Liver (tissue), 9 donors: ENCODE measurements around the gene PDZD2. TPM values are rescaled to one million over a fixed set of nuclear protein-coding genes. Genes with fewer than 3 reads are reported as not detected.

Source experiments
- DNase-seq: peaks from one replicate; pipeline ENCODE4 v3.0.0-alpha.2; 2017; ENCODE audit warnings: low spot score
- H3K27ac ChIP-seq, 2 donors: one replicate each; pipeline ENCODE4 v1.7.0; 2013; ENCODE audit warnings: inconsistent platforms in 2 of 2, low read length in 2 of 2, control low read depth in 1 of 2, low read depth in 1 of 2, mild to moderate bottlenecking in 1 of 2
- H3K27me3 ChIP-seq, 4 donors: one replicate each; pipeline versions ENCODE4 v1.6.1 to v1.7.0; 2013; ENCODE audit warnings: low read length in 3 of 4, inconsistent platforms in 1 of 4, mild to moderate bottlenecking in 1 of 4, moderate library complexity in 1 of 4; ENCODE audit not compliant: control insufficient read depth in 4 of 4, insufficient read depth in 4 of 4
- H3K36me3 ChIP-seq, 4 donors: one replicate each; pipeline versions ENCODE4 v1.6.1 to v1.7.0; 2013; ENCODE audit warnings: low read length in 3 of 4, mild to moderate bottlenecking in 3 of 4, low read depth in 1 of 4, moderate library complexity in 1 of 4; ENCODE audit not compliant: control insufficient read depth in 4 of 4, insufficient read depth in 3 of 4
- H3K4me1 ChIP-seq, 4 donors: one replicate each; pipeline versions ENCODE4 v1.6.1 to v1.7.0; 2013; ENCODE audit warnings: low read length in 3 of 4, mild to moderate bottlenecking in 3 of 4, moderate library complexity in 1 of 4; ENCODE audit not compliant: control insufficient read depth in 4 of 4, insufficient read depth in 4 of 4
- H3K4me3 ChIP-seq, 3 donors: one replicate each; pipeline versions ENCODE4 v1.6.1 to v1.7.0; 2013; ENCODE audit warnings: low read length in 3 of 3, control low read depth in 1 of 3, low read depth in 1 of 3, mild to moderate bottlenecking in 1 of 3
- H3K9ac ChIP-seq, 2 donors: one replicate each; pipeline ENCODE4 v1.7.0; 2013; ENCODE audit warnings: low read length in 2 of 2, mild to moderate bottlenecking in 2 of 2, moderate library complexity in 2 of 2, control low read depth in 1 of 2, low read depth in 1 of 2
- H3K9me3 ChIP-seq, 4 donors: one replicate each; pipeline versions ENCODE4 v1.6.1 to v1.7.0; 2013; ENCODE audit warnings: low read length in 3 of 4; ENCODE audit not compliant: control insufficient read depth in 4 of 4
- EGR1 ChIP-seq, 2 donors: IDR thresholded peaks; 2 replicates each; pipeline ENCODE4 v1.6.1; 2016 to 2018; ENCODE audit warnings: antibody characterized with exemption in 2 of 2, low read depth in 2 of 2
- FOXA1 ChIP-seq: IDR thresholded peaks from 2 replicates; pipeline ENCODE4 v1.6.1; 2016; ENCODE audit warnings: antibody characterized with exemption
- FOXA2 ChIP-seq: IDR thresholded peaks from 2 replicates; pipeline ENCODE4 v1.6.1; 2016; ENCODE audit warnings: antibody characterized with exemption
- GABPA ChIP-seq, 2 donors: IDR thresholded peaks in 1 of 2; conservative IDR thresholded peaks in 1 of 2; 2 replicates each; pipeline ENCODE4 v1.6.1; 2016; ENCODE audit warnings: antibody characterized with exemption in 2 of 2, mild to moderate bottlenecking in 1 of 2, moderate library complexity in 1 of 2
- HNF4A ChIP-seq, 2 donors: conservative IDR thresholded peaks; 2 replicates each; pipeline ENCODE4 v1.6.1; 2016; ENCODE audit warnings: antibody characterized with exemption in 2 of 2, mild to moderate bottlenecking in 2 of 2
- HNF4G ChIP-seq: IDR thresholded peaks from 2 replicates; pipeline ENCODE4 v1.6.1; 2016; ENCODE audit warnings: antibody characterized with exemption
- JUND ChIP-seq, 2 donors: IDR thresholded peaks; 2 replicates each; pipeline ENCODE4 v1.6.1; 2016; ENCODE audit warnings: antibody characterized with exemption in 2 of 2
- NR2F2 ChIP-seq: IDR thresholded peaks from 2 replicates; pipeline ENCODE4 v1.6.1; 2016; ENCODE audit warnings: antibody characterized with exemption
- RAD21 ChIP-seq, 2 donors: IDR thresholded peaks; 2 replicates each; pipeline ENCODE4 v1.6.1; 2016; ENCODE audit warnings: antibody characterized with exemption in 2 of 2, mild to moderate bottlenecking in 2 of 2
- RXRA ChIP-seq, 2 donors: IDR thresholded peaks; 2 replicates each; pipeline ENCODE4 v1.6.1; 2017 to 2018; ENCODE audit warnings: antibody characterized with exemption in 2 of 2, mild to moderate bottlenecking in 1 of 2
- SP1 ChIP-seq: IDR thresholded peaks from 2 replicates; pipeline ENCODE4 v1.6.1; 2018; ENCODE audit warnings: antibody characterized with exemption, mild to moderate bottlenecking
- TAF1 ChIP-seq: conservative IDR thresholded peaks from 2 replicates; pipeline ENCODE4 v1.6.1; 2016; ENCODE audit warnings: antibody characterized with exemption, mild to moderate bottlenecking
- YY1 ChIP-seq: IDR thresholded peaks from 2 replicates; pipeline ENCODE4 v1.6.1; 2016; ENCODE audit warnings: antibody characterized with exemption, mild to moderate bottlenecking
- WGBS: extraction: QIAGEN DNeasy Blood & Tissue Kit; methylation state at CpG from one replicate; pipeline ENCODE4 v1.1.7; 2013; 5-methylcytosine and 5-hydroxymethylcytosine counted together
- polyA plus RNA-seq, 2 donors: library from polyadenylated mRNA; stranded (reverse) in 1 of 2; unstranded in 1 of 2; fragments of 200-250 nt in 1 of 2; fragments of >200 nt in 1 of 2; fragmentation: Nextera tagmentation in 1 of 2; extraction: Ambion mirVana in 1 of 2; gene quantifications; one replicate each; pipeline versions ENCODE4 v1.2.1 to v1.2.3, GENCODE V29; 2013 to 2015
- total RNA-seq, 2 donors: library from RNA; depleted of rRNA; stranded (reverse); fragments of >200 nt; gene quantifications; one replicate each; pipeline ENCODE4 v1.2.3, GENCODE V29; 2014
- TF ChIP-seq, protein P1 (sequence below): IDR thresholded peaks from 2 replicates; pipeline ENCODE4 v1.6.1; 2016; ENCODE audit warnings: antibody characterized with exemption
- TF ChIP-seq, protein P2 (sequence below): IDR thresholded peaks from 2 replicates; pipeline ENCODE4 v1.6.1; 2016; ENCODE audit warnings: antibody characterized with exemption, mild to moderate bottlenecking
- TF ChIP-seq, protein P3 (sequence below): IDR thresholded peaks from 2 replicates; pipeline ENCODE4 v1.6.1; 2016; ENCODE audit warnings: antibody characterized with exemption
- TF ChIP-seq, protein P4 (sequence below): IDR thresholded peaks from 2 replicates; pipeline ENCODE4 v1.6.1; 2016; ENCODE audit warnings: antibody characterized with exemption
- TF ChIP-seq, protein P5 (sequence below): fragments of 150-350 bp; IDR thresholded peaks from 2 replicates; pipeline ENCODE4 v1.5.1; 2017; ENCODE audit warnings: improper control_type of control experiment, low read depth, low read length; ENCODE audit not compliant: missing input control
- donor health status: healthy.
- donor health status: healthy.
- donor health status: healthy.
- donor health status: healthy.
- donor health status: healthy.

Gene PDZD2
- total and polyA plus RNA-seq, 4 donors, result 0.27 to 1.1 (median 0.54) TPM

DNA sequence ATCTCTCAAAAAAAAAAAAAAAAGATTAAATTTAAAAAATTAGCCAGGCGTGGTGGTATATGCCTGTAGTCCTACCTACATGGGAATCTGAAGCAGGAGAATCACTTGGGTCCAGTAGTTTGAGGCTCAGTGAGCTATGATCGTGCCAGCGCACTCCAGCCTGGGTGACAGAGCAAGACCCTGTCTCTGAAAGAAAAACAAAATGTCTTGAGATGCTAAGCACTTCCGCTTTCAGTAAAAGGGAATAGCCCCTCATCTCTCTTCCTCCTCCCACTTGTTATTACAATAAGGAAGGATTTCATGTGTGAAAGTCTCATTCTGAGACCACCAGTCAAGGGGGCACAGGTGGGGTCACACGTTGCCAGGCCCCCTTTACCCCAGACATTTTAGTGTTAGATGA, 455.8 kb downstream of the PDZD2 start:
- TF ChIP-seq FOXA2 (no peak), EGR1 (IDR thresholded peaks at IDR 0.05; ENCODE audit: low read depth in 2 of 2) (no peak), SP1 (no peak), NR2F2 (no peak), FOXA1 (no peak), GABPA (IDR thresholded peaks at IDR 0.05 in 1 of 2, conservative IDR thresholded peaks at IDR 0.05 in 1 of 2) (no peak), TAF1 (no peak), HNF4G (no peak), JUND (IDR thresholded peaks at IDR 0.05) (no peak), RXRA (IDR thresholded peaks at IDR 0.05) (no peak), YY1 (no peak)
- TF ChIP-seq, protein P1, sequence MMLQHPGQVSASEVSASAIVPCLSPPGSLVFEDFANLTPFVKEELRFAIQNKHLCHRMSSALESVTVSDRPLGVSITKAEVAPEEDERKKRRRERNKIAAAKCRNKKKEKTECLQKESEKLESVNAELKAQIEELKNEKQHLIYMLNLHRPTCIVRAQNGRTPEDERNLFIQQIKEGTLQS, result no peak
- Histone ChIP-seq H3K9ac (no peak overlapping the region), H3K27me3 (no peaks in the 10 kb centered on the region), H3K4me3 (no peak overlapping the region), H3K36me3 (peaks cover 0 to 5% (median 3%) of the 10 kb centered on the region in 4 donors), H3K9me3 (no peaks in the 10 kb centered on the region), H3K27ac (no peak overlapping the region), H3K4me1 (peaks cover 0 to 3% (median 0%) of the 10 kb centered on the region in 4 donors)
- 91% methylated on average over 5 of the region's 5 CpGs for WGBS
- no peak for DNase-seq

DNA sequence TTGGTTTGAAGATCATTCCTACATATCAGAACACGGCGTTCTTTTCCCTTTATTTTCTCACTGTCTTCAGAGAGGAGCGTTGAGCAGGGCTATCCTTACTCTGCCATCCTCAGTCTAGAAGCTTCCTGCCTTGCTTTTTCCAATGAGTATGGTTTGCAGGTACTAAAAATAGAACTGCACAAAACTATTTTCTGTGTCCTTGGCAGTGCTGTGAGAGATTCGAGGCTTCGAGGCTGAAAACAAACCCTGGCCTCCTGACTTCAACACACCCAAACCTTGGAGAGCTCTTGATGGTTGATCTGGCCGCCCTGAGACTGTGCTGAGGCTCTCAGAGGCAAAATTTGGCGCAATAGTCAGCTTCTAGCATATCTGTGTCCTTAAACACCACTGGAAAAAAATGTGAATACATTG, 456.3 kb downstream of the PDZD2 start:
- Histone ChIP-seq H3K27me3 (no peaks in the 10 kb centered on the region), H3K4me1 (peaks cover 0 to 3% (median 0%) of the 10 kb centered on the region in 4 donors), H3K9me3 (no peaks in the 10 kb centered on the region), H3K9ac (no peak overlapping the region), H3K36me3 (peaks cover 0 to 6% (median 4%) of the 10 kb centered on the region in 4 donors), H3K4me3 (no peak overlapping the region), H3K27ac (no peak overlapping the region)
- TF ChIP-seq RAD21 (IDR thresholded peaks at IDR 0.05), result no peak
- no peak for TF ChIP-seq EGR1 (IDR thresholded peaks at IDR 0.05; ENCODE audit: low read depth in 2 of 2)
- TF ChIP-seq, protein P2, sequence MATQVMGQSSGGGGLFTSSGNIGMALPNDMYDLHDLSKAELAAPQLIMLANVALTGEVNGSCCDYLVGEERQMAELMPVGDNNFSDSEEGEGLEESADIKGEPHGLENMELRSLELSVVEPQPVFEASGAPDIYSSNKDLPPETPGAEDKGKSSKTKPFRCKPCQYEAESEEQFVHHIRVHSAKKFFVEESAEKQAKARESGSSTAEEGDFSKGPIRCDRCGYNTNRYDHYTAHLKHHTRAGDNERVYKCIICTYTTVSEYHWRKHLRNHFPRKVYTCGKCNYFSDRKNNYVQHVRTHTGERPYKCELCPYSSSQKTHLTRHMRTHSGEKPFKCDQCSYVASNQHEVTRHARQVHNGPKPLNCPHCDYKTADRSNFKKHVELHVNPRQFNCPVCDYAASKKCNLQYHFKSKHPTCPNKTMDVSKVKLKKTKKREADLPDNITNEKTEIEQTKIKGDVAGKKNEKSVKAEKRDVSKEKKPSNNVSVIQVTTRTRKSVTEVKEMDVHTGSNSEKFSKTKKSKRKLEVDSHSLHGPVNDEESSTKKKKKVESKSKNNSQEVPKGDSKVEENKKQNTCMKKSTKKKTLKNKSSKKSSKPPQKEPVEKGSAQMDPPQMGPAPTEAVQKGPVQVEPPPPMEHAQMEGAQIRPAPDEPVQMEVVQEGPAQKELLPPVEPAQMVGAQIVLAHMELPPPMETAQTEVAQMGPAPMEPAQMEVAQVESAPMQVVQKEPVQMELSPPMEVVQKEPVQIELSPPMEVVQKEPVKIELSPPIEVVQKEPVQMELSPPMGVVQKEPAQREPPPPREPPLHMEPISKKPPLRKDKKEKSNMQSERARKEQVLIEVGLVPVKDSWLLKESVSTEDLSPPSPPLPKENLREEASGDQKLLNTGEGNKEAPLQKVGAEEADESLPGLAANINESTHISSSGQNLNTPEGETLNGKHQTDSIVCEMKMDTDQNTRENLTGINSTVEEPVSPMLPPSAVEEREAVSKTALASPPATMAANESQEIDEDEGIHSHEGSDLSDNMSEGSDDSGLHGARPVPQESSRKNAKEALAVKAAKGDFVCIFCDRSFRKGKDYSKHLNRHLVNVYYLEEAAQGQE, result no peak
- no peak for TF ChIP-seq HNF4A (conservative IDR thresholded peaks at IDR 0.05)
- no peak for TF ChIP-seq NR2F2
- no peak for TF ChIP-seq YY1
- no peak for TF ChIP-seq FOXA1
- TF ChIP-seq, protein P3, sequence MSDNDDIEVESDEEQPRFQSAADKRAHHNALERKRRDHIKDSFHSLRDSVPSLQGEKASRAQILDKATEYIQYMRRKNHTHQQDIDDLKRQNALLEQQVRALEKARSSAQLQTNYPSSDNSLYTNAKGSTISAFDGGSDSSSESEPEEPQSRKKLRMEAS, result no peak
- TF ChIP-seq JUND (IDR thresholded peaks at IDR 0.05), result no peak
- no peak for TF ChIP-seq HNF4G
- TF ChIP-seq, protein P1, result no peak
- TF ChIP-seq, protein P4, sequence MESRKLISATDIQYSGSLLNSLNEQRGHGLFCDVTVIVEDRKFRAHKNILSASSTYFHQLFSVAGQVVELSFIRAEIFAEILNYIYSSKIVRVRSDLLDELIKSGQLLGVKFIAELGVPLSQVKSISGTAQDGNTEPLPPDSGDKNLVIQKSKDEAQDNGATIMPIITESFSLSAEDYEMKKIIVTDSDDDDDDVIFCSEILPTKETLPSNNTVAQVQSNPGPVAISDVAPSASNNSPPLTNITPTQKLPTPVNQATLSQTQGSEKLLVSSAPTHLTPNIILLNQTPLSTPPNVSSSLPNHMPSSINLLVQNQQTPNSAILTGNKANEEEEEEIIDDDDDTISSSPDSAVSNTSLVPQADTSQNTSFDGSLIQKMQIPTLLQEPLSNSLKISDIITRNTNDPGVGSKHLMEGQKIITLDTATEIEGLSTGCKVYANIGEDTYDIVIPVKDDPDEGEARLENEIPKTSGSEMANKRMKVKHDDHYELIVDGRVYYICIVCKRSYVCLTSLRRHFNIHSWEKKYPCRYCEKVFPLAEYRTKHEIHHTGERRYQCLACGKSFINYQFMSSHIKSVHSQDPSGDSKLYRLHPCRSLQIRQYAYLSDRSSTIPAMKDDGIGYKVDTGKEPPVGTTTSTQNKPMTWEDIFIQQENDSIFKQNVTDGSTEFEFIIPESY, result no peak
- TF ChIP-seq GABPA (IDR thresholded peaks at IDR 0.05 in 1 of 2, conservative IDR thresholded peaks at IDR 0.05 in 1 of 2), result no peak
- TF ChIP-seq, protein P5, sequence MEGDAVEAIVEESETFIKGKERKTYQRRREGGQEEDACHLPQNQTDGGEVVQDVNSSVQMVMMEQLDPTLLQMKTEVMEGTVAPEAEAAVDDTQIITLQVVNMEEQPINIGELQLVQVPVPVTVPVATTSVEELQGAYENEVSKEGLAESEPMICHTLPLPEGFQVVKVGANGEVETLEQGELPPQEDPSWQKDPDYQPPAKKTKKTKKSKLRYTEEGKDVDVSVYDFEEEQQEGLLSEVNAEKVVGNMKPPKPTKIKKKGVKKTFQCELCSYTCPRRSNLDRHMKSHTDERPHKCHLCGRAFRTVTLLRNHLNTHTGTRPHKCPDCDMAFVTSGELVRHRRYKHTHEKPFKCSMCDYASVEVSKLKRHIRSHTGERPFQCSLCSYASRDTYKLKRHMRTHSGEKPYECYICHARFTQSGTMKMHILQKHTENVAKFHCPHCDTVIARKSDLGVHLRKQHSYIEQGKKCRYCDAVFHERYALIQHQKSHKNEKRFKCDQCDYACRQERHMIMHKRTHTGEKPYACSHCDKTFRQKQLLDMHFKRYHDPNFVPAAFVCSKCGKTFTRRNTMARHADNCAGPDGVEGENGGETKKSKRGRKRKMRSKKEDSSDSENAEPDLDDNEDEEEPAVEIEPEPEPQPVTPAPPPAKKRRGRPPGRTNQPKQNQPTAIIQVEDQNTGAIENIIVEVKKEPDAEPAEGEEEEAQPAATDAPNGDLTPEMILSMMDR, result no peak
- no peak for TF ChIP-seq FOXA2
- TF ChIP-seq RXRA (IDR thresholded peaks at IDR 0.05), result no peak
- no peak for TF ChIP-seq SP1
- WGBS, result 68% methylated on average over 7 of the region's 7 CpGs
- no peak for DNase-seq
